Erythroblast (primary cell): Measurements from ENCODE around the gene RNF141.
A peak's percentile ranks its signal among the peaks of the same experiment; 100 is the strongest.

Source experiments
- DNase-seq, 2 experiments: peaks; one replicate each; lab custom pipeline; 2025; lab: John Stamatoyannopoulos, UW
- GATA1 ChIP-seq: IDR thresholded peaks from 2 replicates; pipeline ENCODE4 v1.6.1; 2011; ENCODE audit warnings: low read depth, mild to moderate bottlenecking, control low read depth, low read length, moderate library complexity
- POLR2A ChIP-seq: IDR thresholded peaks from 2 replicates; pipeline ENCODE4 v1.6.1; 2011; ENCODE audit warnings: mild to moderate bottlenecking, low read length

The RNF141 gene

DNA sequence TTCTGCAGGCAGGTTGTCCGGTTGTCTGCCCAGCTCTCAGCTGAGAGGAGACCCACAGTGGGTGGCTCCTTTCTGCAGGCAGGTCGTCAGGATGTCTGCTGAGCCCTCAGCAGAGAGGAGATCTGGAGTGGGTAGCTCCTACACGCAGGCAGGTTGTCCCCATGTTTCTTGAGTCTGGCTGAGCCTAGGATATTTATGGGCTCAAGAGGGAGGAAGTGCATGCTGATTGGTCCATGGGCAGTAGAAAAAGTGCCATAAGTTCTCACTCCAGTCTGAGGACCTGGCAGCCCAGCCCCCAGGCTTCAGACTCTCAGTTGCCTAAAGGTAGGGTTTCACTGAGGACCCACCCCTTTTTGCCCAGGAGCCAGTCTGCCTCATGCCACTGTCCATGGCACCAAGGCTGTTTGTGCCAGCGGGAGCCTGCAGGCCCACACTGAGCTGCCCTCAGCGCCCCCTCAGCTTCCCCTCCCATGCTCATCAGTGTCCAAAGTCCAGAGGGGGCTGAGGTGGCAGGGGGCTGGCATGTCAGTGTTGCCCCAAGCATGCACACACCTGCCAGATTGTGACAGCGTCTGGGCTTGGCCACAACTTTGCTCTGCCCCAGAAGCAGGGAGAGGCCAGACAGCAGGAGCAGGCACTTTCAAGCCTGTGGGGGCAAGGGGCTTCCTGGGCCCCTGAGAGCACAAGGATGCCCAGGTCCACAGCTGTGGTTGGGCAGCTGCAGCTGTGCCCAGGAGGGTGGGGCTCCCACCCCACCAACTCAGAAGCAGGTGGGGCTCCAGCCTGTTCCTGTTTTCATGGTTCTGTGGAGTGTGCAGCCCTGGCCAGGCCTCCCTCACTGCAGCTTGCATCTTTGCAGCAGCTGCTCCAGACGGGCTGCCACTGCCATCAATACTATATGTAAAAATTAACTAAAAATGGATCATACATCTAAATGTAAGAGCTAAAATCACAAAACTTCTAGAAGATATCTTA is 3.8 kb upstream of the RNF141 start:
- DNase-seq = no peak
- TF ChIP-seq POLR2A (no peak), GATA1 (no peak)

DNA sequence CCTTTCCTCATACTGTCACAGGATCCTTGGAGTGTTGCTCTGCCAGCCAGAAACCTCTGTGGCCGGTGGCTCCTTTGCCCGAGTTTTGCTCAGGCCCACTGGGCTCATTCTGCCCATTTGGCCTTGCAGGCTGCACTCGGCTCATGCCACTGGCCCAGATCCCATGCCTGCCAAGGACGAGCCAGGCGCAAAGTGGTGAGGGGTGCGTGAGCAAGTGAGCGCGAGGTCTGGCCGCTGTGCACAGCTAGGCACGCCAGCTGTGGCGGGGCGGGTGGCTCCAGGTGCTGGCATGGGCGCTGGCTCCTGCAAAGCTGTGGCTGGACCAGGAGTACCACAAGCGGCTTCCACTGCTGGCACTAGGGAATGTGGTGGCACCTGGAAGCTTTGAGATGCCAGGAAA is 2.8 kb upstream of the RNF141 start:
- no peak for DNase-seq
- TF ChIP-seq GATA1 (no peak), POLR2A (no peak)

DNA sequence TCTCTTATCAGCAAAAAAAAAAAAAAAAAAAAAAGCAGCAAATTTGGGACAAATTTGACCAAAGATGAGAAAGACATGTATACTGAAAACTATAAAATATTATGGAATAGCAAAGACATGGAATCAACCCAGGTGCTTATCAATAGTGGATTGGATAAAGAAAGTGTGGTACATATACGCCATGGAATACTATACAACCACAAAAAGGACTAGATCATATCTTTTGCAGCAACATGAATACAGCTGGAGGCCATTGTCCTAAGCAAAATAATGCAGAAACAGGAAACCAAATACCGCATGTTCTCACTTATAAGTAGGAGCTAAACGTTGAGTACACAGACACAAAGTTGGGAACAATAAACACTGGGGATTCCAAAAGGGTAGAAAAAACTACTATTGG is 1.8 kb upstream of the RNF141 start:
- DNase-seq = no peak
- TF ChIP-seq POLR2A = no peak
- TF ChIP-seq GATA1 = no peak

DNA sequence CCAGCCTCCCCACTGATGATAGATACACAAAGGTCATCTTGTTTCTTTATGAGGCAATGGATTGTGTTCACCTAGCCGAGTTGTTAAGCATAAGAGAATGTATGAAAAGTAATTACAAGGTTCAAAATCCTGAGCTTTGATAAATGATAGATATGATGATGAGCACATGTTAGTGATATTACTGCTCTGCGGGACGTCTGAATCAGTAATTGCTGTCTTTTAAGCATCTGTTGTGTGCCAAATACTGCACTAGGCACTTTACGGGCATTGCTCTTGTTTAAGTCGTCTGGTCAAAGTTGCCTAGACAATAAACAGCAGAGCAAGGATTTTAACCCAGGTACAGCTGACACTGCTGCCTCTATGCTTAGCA is 559 bp upstream of the RNF141 start:
- DNase-seq = no peak
- TF ChIP-seq POLR2A (no peak), GATA1 (no peak)

DNA sequence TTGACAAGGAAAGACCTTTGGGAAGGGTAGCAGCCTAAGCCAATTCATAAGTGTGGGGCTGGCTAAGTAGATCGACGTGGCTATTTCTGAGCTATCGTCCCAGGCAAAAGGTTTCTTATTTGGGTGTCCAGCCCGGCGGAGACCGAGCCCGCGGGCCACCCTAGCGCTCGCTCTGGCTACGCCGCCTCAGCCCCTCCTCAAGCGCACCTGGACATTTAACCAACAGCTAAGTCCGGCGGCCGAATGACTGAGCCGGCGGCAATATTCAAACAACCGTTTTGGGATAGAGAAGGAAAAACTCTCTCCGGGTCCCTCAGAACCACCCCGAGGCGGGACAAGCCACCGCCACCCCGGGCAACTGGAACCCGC is 457 bp downstream of the RNF141 start:
- DNase-seq = peak; percentile 72 to 80
- TF ChIP-seq GATA1 (no peak), POLR2A (no peak)

DNA sequence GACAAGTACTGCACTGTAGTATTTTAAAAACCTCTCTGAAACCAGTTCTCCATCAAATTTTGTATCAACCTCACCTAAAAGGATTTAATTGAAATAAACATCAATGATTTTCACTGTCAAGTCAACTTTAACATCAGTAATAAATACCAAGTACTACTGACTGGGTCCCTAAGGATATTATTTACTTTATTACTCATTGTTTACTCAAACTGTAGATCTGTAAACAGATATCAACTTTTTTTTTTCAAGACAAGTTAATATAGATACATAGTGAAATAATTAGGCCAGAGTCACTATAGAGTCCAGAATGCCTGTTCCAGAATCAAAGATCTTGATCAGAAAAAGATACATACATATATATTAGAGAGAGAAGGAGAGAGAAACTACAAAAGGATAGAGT is 1.6 kb downstream of the RNF141 start:
- TF ChIP-seq GATA1 = no peak
- TF ChIP-seq POLR2A = no peak
- DNase-seq = no peak

DNA sequence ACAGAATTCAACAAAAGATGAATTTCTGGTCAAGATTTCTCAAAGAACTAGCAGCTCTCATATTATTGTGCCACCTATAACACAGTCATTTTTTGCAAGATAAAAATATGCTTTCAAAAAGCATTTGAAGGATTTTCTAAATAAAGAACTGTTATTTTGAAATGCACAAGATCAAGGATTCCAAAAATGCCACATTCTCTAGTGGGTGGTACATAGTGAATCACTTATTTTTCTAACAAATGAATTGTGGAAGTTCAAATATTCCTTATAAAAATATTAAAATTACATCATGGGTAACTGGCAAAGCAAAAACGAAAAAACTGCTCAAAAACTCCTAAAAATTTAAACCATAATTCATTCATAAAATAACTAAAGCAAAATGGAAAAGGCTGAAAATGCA is 2.1 kb downstream of the RNF141 start:
- TF ChIP-seq GATA1 (no peak), POLR2A (no peak)
- no peak for DNase-seq

DNA sequence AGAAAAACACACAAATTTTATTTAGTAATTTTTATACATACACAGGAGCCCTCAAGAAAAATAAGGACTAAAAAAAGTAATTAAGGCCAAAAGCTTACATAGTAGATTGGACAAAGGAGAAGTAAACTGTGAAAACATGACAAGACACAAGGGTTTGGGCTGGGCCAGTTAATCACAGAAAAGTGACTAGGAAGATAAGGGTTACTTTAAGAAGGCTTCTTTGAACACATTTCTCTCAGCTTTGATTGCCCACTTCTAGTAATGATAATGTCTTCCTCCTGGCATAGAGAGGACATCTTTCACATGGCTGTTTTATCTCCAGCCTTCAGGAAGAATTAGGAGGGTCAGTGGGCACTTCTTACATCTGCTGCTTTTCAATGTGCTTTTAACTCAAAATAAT is 3.4 kb downstream of the RNF141 start:
- DNase-seq = peak; percentile 16 to 64
- no peak for TF ChIP-seq POLR2A
- TF ChIP-seq GATA1 = no peak

DNA sequence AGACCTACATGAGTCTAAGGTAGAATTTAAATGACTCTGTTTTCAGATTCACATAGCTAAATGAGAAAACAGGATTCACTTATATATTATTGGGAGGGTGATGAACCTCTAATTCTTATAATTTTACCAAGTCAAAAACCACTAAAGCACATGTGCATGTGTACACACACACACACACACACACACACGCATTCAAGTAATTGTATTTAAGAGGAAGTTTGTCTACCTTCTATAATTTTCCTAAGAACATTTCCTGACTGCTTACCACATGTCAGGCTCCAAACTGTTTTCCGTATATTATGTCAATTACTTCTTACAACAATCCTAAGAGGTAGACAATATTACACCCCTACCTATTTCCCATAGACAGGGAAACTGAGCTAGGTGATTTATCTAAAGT is 6.7 kb downstream of the RNF141 start:
- no peak for DNase-seq
- no peak for TF ChIP-seq GATA1
- no peak for TF ChIP-seq POLR2A

DNA sequence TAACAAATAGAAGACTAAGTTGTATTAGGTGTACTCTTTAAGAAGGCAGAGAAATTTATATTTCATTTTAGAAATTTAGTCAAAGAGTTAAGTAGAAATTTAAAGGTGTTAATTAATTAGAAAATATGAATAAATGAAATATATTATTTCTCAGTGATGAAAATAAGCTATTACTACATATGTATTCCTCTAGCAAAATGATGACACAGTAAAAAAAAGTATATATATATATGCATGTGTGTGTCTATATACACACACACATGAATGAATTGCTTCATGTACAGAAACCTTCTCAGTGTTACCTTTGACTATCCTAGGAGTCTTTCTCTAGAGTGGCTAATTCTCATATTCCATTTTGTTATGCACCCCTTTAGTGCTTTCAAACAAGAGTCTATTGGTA is 7.7 kb downstream of the RNF141 start:
- no peak for TF ChIP-seq GATA1
- DNase-seq = no peak

DNA sequence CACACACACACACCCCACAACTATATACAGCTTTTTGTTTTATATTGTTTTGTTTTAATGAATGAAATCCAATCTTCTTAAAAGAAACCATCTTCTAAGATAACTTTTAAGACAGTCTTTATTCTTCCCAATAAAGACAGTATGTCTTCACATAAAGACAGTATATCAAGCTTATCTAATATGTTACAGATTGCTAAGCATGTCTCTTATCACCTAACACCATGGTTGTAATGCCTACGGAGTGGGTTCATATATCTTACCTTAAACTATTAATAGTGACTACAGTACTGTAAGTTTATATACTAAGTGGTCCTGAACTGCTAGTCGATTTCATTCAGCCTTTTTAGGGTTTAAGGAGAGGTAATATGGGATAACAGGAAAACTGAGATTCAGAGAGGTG is 8.5 kb downstream of the RNF141 start:
- peak; percentile 32 to 64 for DNase-seq
- no peak for TF ChIP-seq GATA1
- TF ChIP-seq POLR2A = no peak

DNA sequence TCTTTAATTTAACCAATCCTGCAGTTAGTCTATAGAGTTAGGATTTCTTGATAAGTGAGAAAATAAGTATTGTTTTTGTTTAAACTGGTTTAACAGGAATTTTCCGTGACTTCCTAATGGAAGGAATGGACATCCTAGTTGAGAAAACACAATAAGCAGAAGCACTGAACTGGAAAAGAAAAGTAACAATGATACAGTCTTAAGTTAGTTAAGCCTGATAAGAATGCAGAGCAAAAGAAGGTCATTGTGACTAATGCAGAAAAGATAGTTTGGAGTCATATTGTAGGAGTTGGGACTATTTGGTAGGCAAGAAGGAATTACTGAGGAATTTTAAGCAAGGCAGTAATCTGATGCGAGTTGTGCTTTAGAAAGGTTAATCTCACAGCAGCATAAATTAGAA is 11.7 kb downstream of the RNF141 start:
- no peak for DNase-seq
- no peak for TF ChIP-seq GATA1
- TF ChIP-seq POLR2A = no peak

DNA sequence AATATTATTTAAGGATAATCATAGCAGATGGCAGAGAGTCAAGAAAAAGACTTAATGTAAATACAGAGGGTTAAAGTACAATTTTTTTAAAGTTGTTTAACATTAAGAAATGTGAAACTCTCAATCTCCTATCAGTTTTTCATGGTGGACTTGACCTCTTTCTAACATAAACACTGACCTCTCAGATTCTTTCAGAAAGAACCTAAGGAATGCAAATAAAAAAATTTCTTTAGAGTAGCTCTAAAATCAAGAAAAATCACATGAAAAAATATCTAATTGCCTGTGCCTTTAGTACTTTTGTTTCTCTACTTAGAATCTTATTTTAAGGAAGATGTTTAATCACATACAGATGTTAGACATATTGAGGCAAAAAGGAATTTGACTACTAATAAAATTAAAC is 12.9 kb downstream of the RNF141 start:
- DNase-seq = no peak
- TF ChIP-seq POLR2A (no peak), GATA1 (no peak)

DNA sequence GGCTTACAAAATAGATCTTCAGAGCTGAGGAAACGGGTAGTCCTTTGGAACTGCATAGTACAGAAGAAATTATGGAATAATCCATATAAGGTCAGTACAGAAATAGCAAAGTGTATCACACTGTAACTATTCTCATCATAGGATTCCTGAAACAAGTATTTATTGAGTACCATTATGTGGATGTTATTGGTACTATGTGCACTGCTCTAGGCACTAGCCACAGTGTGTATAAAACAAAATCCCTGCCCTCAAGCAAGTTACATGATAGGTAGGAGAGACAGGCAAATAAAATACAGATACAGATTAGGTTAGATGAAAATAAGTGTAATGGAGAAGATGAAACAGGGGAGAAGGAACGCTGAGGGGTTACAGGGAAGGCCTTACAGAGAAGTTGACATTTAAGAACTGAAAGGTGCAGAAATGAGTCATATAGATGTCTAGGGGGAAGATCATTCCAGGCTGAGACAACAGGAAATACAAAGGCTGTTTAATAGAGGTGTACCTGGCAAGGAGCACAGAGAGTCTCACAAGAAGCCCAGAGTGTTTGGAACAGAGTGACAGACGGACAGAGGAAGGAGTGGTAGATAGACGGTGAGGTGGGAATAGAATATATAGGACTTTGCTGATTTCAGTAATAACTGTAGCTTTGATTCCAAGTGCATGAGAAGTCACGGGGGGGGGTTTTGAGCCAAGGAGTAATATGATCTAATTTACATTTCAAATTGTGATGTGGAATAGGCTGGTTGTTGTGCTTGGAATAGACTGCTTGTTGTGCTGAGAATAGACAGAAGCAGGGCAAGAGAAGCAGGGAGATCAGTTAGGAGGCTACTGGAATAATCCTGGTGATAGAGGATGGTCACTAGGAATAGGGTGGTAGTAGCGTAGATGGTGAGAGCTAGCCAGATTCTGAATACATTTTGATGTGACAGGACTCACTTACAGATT is 13.7 kb downstream of the RNF141 start:
- DNase-seq = no peak
- no peak for TF ChIP-seq GATA1
- TF ChIP-seq POLR2A = no peak

DNA sequence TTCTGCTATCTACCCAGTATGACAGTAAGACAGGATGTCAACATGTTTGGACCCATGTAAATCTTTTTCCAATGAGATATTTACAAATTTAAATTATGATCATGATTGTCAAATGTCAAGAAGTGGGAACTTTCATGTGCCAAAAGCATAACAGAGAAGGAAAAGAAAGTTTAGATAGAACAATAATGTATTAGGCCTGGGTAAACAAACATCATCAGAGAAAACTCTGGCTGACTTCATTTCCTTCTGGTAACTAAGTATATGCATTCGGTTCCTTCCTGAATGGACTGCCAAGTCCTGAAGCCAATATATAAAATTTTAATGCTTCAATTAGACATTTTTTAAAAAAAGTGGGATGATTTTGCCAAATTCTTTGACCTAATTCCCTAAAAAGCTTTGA is 16.5 kb downstream of the RNF141 start:
- TF ChIP-seq POLR2A = no peak
- no peak for TF ChIP-seq GATA1
- no peak for DNase-seq

DNA sequence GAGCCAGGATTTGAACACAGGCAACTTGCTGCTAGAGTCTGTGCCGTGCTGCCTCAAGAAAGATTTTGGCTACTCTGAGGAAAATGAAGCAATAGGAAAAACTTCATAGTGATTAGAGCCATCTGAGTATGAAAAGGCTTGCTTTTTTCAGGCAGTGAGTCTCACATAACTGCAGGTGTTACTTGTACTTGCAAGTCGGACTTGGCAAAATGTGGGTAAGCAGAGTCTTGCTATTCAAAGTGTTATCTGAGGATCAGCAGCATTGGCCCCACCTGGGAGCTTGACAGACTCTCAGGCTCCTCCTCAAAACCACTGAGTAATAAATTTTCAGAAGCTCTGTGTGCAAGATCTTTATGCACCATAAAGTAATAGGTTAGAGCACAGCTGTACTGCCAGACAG is 18.1 kb downstream of the RNF141 start:
- TF ChIP-seq GATA1 (no peak), POLR2A (no peak)
- no peak for DNase-seq
